Measurements from ENCODE around the gene RCBTB1.

RCBTB1 gene

DNA sequence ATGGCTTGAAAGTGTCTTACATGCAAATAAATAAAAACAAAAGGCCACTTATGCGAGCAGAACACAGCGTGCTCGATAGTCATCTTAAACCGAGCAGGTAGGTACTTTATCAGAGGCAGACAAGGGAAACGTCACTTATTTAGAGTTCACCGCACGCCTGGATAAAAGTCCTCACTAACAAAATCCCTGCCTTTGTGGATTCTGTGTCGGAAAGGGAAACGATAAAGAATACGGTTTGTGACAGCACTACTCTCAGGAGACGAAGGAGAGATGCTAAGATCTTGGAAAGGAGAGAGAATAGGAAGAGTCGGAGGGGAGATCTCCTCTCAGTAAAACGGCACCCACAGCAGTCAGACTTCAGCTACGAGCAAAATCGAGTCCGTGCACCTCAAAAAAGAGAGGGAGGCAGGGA lies 581 bp downstream of the RCBTB1 start:
- Mint-ChIP-seq H3K27me3 (ENCODE audit: low read depth) (no peaks in the 10 kb centered on the region), H3K4me3 (peak overlapping the region; percentile 87 to 92 (median 92)), H3K27ac (peak overlapping the region; percentile 61 to 87 (median 85)), H3K36me3 (ENCODE audit: low read depth) (peaks cover 29% of the 10 kb centered on the region), H3K9me3 (no peaks in the 10 kb centered on the region), H3K4me1 (peaks cover 34% of the 10 kb centered on the region)
- no peak for TF ChIP-seq CTCF (IDR thresholded peaks at IDR 0.05; ENCODE audit: unreplicated experiment in 3 of 3)

- peak overlapping the region; percentile 14 to 60 (median 30) for H3K4me3 Mint-ChIP-seq
- TF ChIP-seq CTCF (IDR thresholded peaks at IDR 0.05; ENCODE audit: unreplicated experiment in 3 of 3), result no peak
- H3K9me3 Mint-ChIP-seq, result no peaks in the 10 kb centered on the region
- H3K27ac Mint-ChIP-seq, result peak overlapping the region in 1 of 3 experiments; percentile 3
- peaks cover 41% of the 10 kb centered on the region for H3K36me3 Mint-ChIP-seq (ENCODE audit: low read depth)
- H3K4me1 Mint-ChIP-seq, result peaks cover 31% of the 10 kb centered on the region
- no peaks in the 10 kb centered on the region for H3K27me3 Mint-ChIP-seq (ENCODE audit: low read depth)
Measured at GRCh38 chr13:49580980-49581680, 4.2 kb downstream of the RCBTB1 start.

DNA sequence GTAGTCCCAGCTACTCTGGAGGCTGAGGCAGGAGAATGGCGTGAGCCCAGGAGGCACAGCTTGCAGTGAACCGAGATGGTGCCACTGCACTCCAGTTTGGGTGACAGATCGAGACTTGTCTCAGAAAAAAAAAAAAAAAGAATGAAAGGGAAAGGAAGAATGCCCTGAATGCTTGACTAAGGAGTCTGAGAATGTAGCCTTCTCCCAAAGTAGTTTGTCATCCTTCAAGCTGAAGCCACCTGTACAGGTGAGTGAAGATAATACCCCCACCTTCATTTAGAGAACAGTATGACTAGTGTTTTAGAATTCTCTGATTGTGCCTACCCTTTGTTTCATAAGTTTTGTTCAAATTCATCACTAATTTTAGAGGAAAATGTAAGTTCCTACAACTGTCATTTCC lies 5.9 kb downstream of the RCBTB1 start:
- H3K4me1 Mint-ChIP-seq, result peaks cover 26% of the 10 kb centered on the region
- H3K4me3 Mint-ChIP-seq, result no peak overlapping the region
- peaks cover 52% of the 10 kb centered on the region for H3K36me3 Mint-ChIP-seq (ENCODE audit: low read depth)
- H3K27ac Mint-ChIP-seq, result no peak overlapping the region
- TF ChIP-seq CTCF (IDR thresholded peaks at IDR 0.05; ENCODE audit: unreplicated experiment in 3 of 3), result no peak
- no peaks in the 10 kb centered on the region for H3K27me3 Mint-ChIP-seq (ENCODE audit: low read depth)
- H3K9me3 Mint-ChIP-seq, result no peaks in the 10 kb centered on the region

DNA sequence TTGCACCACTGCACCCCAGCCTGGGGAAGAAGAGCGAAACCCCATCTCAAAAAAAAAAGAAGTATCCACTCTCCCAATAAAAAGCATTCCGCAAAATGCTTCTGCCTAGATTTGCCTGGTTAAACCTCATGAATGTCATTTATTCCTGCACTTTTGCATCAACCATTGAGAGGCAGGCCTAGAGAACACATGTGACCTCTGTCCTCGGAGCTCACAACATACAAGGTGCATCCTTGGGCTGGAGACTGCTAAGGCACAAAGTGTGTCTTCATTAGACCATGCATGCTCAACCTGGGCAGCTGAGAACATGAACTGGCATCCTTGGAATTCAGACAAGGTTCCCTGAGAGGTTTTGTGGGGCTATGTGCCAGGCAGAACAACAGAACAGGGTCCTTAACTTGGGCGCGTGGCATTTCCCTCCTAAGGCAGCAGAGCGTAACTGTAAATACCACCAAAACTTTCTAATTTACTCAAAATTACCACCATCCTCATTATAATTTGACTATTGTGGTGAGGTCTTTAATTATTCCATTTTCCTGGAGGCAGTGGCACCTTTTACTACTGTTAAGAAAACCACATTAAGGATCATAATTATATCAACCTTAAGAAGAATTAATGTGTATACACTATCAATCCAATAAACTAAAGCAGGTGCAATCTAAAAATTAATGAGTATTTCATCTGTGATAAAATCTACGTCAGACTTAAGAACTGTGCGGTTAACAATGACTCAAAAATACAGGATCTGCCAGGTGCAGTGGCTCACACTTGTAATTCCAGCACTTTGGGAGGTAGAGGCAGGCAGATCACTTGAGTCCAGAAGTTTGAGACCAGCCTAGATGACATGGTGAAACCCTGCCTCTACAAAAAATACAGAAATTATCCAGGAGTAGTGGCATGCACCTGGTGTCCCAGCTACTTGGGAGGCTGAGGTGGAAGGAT lies 13.8 kb downstream of the RCBTB1 start:
- peaks cover 4% of the 10 kb centered on the region for H3K9me3 Mint-ChIP-seq
- TF ChIP-seq CTCF (IDR thresholded peaks at IDR 0.05; ENCODE audit: unreplicated experiment in 3 of 3), result no peak
- H3K36me3 Mint-ChIP-seq (ENCODE audit: low read depth), result peaks cover 22% of the 10 kb centered on the region
- no peaks in the 10 kb centered on the region for H3K27me3 Mint-ChIP-seq (ENCODE audit: low read depth)
- H3K4me1 Mint-ChIP-seq, result no peaks in the 10 kb centered on the region
- H3K4me3 Mint-ChIP-seq, result no peak overlapping the region
- no peak overlapping the region for H3K27ac Mint-ChIP-seq

DNA sequence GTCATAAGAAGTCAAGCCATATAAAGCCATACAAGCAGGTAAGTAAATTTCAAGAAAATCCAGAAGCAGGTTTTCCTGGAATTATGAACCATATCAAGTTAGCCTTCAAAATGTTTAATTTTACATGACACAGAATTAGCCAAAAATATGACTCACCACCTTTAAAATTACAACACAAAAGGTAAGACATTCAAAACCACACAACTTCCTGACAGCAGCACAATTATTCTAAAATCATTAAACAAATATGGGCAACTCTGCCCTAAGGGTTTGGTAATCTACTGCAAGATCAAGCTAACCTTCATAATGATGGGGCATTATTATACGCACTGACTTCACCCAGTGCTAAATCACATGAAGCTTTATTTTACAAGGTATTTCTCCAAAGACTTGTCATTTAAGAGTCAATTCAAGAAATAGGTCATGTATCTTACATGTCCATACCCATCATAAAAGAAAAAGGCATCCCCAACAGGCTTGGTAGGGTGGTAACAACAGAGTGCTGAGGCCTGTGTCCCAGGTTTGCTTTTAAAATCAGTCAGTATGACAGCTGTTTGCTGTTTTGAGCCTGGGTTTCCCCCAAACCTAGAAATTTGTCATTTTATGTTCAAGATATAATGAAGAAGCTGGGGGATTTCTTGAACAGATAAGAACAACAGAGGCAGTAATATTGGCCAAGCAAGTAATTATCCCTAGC lies 15.2 kb downstream of the RCBTB1 start:
- H3K4me3 Mint-ChIP-seq, result no peak overlapping the region
- peaks cover 4% of the 10 kb centered on the region for H3K9me3 Mint-ChIP-seq
- no peaks in the 10 kb centered on the region for H3K4me1 Mint-ChIP-seq
- no peaks in the 10 kb centered on the region for H3K27me3 Mint-ChIP-seq (ENCODE audit: low read depth)
- H3K27ac Mint-ChIP-seq, result no peak overlapping the region
- peaks cover 24% of the 10 kb centered on the region for H3K36me3 Mint-ChIP-seq (ENCODE audit: low read depth)
- no peak for TF ChIP-seq CTCF (IDR thresholded peaks at IDR 0.05; ENCODE audit: unreplicated experiment in 3 of 3)
